ENCODE data around the gene HDAC11. TPM values are rescaled to one million over a fixed set of nuclear protein-coding genes. Genes with fewer than 3 reads are reported as not detected.

The HDAC11 gene
- total RNA-seq, 1 donor from 2014 or later, result 8.8 TPM

DNA sequence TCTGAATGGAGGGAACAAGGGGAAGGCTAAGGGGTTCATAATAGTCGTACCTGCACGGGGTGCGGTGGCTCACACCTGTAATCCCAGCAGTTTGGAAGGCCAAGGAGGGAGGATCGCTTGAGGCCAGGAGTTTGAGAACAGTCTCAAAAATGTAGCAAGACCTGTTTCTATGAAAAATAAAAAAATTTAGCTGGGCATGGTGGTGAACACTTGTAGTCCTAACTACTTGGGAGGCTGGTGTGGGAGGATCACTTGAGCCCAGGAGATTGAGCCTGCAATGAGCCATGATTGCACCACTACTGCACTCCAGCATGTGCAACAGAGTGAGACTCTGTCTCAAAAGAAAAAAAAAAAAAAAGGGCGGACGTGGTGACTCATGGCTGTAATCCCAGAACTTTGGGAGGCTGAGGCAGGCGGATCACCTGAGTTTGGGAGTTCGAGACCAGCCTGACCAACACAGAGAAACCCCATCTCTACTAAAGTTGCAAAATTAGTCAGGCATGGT lies 17.9 kb upstream of the HDAC11 start:
- TF ChIP-seq, protein P1, sequence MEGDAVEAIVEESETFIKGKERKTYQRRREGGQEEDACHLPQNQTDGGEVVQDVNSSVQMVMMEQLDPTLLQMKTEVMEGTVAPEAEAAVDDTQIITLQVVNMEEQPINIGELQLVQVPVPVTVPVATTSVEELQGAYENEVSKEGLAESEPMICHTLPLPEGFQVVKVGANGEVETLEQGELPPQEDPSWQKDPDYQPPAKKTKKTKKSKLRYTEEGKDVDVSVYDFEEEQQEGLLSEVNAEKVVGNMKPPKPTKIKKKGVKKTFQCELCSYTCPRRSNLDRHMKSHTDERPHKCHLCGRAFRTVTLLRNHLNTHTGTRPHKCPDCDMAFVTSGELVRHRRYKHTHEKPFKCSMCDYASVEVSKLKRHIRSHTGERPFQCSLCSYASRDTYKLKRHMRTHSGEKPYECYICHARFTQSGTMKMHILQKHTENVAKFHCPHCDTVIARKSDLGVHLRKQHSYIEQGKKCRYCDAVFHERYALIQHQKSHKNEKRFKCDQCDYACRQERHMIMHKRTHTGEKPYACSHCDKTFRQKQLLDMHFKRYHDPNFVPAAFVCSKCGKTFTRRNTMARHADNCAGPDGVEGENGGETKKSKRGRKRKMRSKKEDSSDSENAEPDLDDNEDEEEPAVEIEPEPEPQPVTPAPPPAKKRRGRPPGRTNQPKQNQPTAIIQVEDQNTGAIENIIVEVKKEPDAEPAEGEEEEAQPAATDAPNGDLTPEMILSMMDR (conservative IDR thresholded peaks at IDR 0.05; ENCODE audit: low read depth, low read length), result no peak
- DNase-seq (ENCODE audit: low read depth), result no peak
- H3K4me3 ChIP-seq (ENCODE audit: low read depth, low read length), result no peak overlapping the region

DNA sequence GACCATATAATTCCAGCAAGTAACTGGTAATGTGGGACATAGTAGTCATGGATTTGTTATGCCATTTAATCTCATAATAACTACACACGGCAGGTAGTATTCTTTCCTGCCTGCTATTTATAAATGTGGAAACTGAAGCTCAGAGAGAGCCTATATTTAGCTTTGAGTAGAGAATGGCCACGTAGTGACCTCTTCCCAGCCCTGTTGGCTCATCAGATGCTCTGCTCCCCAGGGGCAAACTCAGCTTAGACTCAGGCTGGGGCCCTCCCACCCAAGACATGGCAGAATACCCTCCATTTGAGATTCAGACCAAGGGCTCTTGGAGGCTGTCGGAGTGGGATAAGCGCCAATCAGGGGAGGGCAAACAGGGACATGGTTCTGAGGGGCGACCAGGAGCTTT lies 17.3 kb upstream of the HDAC11 start:
- no peak for DNase-seq (ENCODE audit: low read depth)
- no peak overlapping the region for H3K4me3 ChIP-seq (ENCODE audit: low read depth, low read length)
- TF ChIP-seq, protein P1 (conservative IDR thresholded peaks at IDR 0.05; ENCODE audit: low read depth, low read length), result no peak

DNA sequence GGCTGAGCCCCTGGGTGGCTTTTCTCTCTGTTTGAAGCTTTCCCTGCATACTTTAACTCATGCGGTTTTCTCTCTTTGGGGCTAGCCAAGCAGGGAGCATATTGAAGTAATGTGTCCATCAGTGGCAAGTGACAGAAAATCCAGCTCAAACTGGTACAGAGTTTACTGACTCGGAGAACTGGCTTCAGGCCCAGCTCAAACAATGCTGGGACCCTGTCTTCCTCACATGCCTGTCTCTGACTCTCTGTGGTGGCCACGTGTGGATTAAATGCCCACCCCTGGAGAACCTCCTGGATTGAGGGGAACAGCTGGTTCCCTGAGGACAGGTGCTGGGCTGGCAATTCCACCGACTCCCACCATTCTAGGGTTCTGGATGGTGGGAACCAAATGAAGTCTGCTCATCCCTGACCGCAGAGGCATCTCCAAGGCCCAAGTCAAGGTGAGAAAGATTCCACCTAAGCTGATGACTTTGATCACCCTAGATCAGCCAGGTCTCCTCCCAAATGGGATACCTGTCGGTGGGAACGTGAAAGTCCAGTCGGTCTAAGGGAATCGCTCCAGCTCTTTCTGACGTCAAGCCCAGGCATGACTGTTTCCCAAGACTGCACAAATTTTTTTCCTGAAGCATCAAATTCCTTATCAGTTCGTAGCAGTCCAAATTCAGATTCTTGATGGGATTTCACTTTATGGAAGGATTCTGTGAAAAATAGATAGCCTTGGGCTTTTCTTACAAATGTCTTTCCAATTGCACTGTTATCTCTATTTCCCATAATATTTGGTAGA lies 16.3 kb upstream of the HDAC11 start:
- H3K4me3 ChIP-seq (ENCODE audit: low read depth, low read length), result no peak overlapping the region
- TF ChIP-seq, protein P1 (conservative IDR thresholded peaks at IDR 0.05; ENCODE audit: low read depth, low read length), result no peak
- no peak for DNase-seq (ENCODE audit: low read depth)

DNA sequence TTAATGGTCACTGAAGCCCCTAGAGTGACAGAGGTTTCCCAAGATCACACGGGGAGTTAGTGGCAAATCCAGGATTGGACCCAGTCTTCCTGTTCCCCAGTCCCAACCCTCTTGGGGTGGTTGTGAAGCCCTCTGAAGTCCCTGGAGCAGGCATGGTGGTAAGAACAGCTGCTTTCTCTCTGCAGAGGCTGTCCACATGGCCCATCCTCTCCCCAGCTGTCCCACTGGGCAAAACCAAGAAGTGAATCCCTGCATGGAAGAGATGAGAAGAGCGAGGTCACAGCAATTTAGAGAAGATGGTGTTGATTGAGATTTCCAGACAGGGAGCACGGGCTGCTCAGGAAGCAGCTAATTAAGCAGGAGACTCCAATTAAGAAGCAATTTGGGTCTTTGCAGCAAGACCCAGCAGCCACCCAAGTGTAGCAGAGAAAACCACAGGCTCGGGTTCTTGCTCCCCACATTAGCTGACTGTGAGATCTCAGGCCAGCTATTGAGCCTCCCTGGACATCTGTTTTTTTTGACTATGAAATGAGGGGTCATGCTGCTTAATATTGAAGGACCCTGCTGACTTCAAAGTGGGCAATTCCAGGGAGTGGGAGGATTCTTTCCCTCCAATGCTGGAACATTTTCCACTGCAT lies 14.8 kb upstream of the HDAC11 start:
- DNase-seq (ENCODE audit: low read depth), result no peak
- H3K4me3 ChIP-seq (ENCODE audit: low read depth, low read length), result no peak overlapping the region
- TF ChIP-seq, protein P1 (conservative IDR thresholded peaks at IDR 0.05; ENCODE audit: low read depth, low read length), result no peak

DNA sequence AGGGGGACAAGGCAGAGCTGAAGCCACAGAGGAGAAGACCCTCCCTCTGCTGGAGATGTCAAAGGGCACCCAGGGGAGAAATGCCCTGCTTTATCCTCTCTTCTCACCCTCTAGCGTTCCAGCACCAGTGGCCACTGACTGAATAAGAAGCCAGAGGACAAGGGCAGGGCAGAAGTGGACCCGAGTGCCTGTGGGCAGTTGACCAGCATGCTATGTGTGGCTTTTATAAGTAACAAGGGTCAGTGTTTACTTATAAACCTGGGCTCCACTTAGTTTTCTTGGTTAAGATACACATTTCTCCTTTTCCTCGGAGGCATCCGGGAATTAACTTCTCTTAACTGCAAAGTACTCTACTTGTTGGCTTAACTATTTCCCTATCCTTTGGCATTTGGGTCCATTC lies 13.3 kb upstream of the HDAC11 start:
- TF ChIP-seq, protein P1 (conservative IDR thresholded peaks at IDR 0.05; ENCODE audit: low read depth, low read length), result no peak
- no peak for DNase-seq (ENCODE audit: low read depth)
- no peak overlapping the region for H3K4me3 ChIP-seq (ENCODE audit: low read depth, low read length)

DNA sequence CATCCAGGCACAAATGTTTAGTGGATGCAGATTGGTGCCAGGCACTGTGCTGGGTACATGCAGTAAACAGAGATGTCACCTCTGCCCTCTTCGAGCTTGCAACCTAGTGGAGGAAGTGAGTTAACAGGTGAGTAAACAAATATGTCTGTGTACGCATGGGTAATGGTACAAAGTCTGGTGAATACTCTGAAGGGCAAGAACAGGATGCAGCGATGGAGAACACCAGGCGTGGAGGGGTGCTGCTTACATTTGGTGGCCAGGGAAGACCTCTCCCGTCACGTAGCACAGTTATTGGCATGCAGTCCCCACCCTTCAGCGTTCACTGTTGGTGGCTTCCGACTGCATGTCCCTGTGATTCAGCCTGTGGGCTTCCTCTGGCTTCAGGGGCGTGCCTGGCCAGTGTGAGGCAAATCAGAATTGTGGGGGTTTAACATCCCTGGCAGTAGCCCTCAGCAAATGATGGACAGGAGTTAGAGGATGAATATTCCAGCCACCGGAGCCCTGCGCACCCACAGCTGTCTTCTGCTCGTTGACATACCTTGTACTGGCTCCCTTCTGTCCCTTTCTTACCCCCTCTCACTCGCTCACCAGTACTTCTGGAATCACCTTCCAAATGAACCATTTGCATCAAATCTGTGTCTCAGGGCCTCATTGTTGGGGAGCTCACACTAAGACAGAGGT lies 9.1 kb upstream of the HDAC11 start:
- H3K4me3 ChIP-seq (ENCODE audit: low read depth, low read length), result no peak overlapping the region
- no peak for DNase-seq (ENCODE audit: low read depth)

More for the DNA sequence above, 9.1 kb upstream of the HDAC11 start:
- TF ChIP-seq, protein P1 (conservative IDR thresholded peaks at IDR 0.05; ENCODE audit: low read depth, low read length), result no peak
